GM18951 (cell line): ENCODE data around the gene RILPL2.
"Not testable (repeated sequence)": the region's sequence is repeated elsewhere in the genome, so short reads cannot be mapped to it uniquely, and the experiment has no call there.

Experiments used
- POLR2A ChIP-seq: IDR thresholded peaks from 4 replicates; pipeline ENCODE4 v1.6.1; 2011; ENCODE audit warnings: mild to moderate bottlenecking; ENCODE audit not compliant: insufficient read length, insufficient read depth; ENCODE audit errors: extremely low read depth
- in situ Hi-C: fragments of 300-500 bp; cut with MboI; formaldehyde crosslinking; loops from one replicate; pipeline ENCODE4 v1.12.0; 2022; ENCODE audit warnings: low sequenced_read_pairs, mixed read lengths, inconsistent platforms; ENCODE audit not compliant: unreplicated experiment

The RILPL2 gene

GRCh38 chr12:123442774-123443173 lies 6.3 kb upstream of the RILPL2 start:
- no peak for TF ChIP-seq POLR2A
- in situ Hi-C loops: no loop called here

- TF ChIP-seq POLR2A: no peak
- in situ Hi-C loops: no loop called here
Observed at GRCh38 chr12:123441523-123442164, 5.2 kb upstream of the RILPL2 start.

DNA sequence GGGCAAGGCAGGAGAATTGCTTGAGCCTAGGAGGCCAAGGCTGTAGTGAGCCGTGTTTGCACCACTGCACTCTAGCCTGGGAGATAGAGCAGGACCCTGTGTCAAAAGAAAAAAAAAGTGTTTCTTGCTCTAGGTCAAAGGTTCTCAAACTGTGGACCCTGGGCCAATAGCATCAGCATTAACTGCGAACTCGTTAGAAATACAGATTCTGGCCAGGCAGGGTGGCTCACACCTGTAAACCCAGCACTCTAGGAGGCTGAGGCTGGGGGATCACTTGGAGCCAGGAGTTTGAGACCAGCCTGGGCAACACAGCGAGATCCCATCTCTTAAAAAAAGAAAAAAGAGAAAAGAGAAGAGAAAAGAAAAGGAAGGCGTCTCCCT lies 858 bp downstream of the RILPL2 start:
- TF ChIP-seq POLR2A: no peak
- in situ Hi-C loops: no loop called here

- TF ChIP-seq POLR2A: no peak
- in situ Hi-C loops: no loop called here
Observed at GRCh38 chr12:123433615-123434014, 2.9 kb downstream of the RILPL2 start.

GRCh38 chr12:123431951-123432817 lies 4.3 kb downstream of the RILPL2 start:
- in situ Hi-C loops: not testable (repeated sequence)

DNA sequence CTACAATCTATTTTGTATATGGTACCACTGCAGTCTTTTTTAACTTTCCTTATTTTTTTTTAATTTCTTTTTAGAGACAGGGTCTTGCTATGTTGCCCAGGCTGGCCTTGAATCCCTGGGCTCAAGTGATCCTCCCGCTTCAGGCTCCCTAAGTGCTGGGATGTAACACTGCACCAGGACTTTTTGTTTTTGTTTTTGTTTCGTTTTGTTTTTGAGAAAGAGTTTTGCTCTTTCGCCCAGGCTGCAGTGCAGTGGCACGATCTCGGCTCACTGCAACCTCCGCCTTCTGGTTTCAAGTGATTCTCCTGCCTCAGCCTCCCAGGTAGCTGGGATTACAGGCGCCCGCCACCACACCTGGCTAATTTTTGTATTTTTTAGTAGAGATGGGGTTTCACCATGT lies 7.4 kb downstream of the RILPL2 start:
- in situ Hi-C loops: not testable (repeated sequence)

DNA sequence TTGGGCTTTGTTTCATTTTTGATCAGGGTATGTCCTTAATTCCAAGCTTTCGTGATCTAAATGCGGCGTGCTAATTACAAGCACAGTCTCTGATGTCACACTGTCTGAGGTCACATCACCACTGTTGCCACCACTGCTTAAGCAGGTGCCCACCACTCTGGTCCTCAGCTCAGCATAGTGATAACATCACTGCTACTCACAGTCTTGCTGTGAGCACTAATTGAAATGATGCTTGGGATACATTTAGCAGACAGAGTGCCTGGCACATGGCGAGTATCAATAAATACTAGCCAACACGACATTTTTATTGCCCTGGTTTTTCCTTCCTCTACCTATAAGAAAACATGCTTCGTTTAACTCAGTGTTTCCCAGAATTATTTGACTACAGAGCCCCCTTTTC lies 7.9 kb downstream of the RILPL2 start:
- in situ Hi-C loops: no loop called here
- TF ChIP-seq POLR2A: no peak

- TF ChIP-seq POLR2A: no peak
- in situ Hi-C loops: no loop called here
Observed at GRCh38 chr12:123427036-123427769, 9.3 kb downstream of the RILPL2 start.

GRCh38 chr12:123421314-123421713 lies 15.2 kb downstream of the RILPL2 start:
- in situ Hi-C loops: no loop called here
- no peak for TF ChIP-seq POLR2A

GRCh38 chr12:123410041-123410412 lies 26.5 kb downstream of the RILPL2 start:
- TF ChIP-seq POLR2A: no peak
- in situ Hi-C loops: no loop called here

GRCh38 chr12:123409284-123410040 lies 27.0 kb downstream of the RILPL2 start:
- in situ Hi-C loops: not testable (repeated sequence)

- in situ Hi-C loops: not testable (repeated sequence)
Observed at GRCh38 chr12:123408619-123409018, 27.9 kb downstream of the RILPL2 start.

GRCh38 chr12:123407934-123408333 lies 28.6 kb downstream of the RILPL2 start:
- in situ Hi-C loops: not testable (repeated sequence)

- in situ Hi-C loops: not testable (repeated sequence)
Observed at GRCh38 chr12:123407269-123407668, 29.2 kb downstream of the RILPL2 start.
